Measurements from ENCODE around the gene HMG20A.
"Not testable (repeated sequence)": the region's sequence is repeated elsewhere in the genome, so short reads cannot be mapped to it uniquely, and the experiment has no call there.

Gene HMG20A

GRCh38 chr15:77409259-77410156 lies 11.2 kb upstream of the HMG20A start:
- peak; percentile 7 for DNase-seq

DNA sequence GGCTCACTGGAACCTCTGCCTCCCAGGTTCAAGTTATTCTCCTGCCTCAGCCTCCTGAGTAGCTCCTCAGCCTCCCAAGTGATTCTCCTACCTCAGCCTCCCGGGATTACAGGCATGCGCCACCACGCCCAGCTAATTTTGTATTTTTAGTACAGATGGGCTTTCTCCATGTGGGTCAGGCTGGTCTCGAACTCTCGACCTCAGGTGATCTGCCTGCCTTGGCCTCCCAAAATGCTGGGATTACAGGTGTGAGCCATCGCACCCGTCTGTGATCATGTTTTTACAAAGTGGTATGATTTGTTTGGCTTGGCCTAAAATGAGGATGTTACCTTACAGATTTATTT lies 10.6 kb upstream of the HMG20A start:
- DNase-seq = not testable (repeated sequence)

GRCh38 chr15:77410701-77411618 lies 9.7 kb upstream of the HMG20A start:
- DNase-seq = no peak

DNA sequence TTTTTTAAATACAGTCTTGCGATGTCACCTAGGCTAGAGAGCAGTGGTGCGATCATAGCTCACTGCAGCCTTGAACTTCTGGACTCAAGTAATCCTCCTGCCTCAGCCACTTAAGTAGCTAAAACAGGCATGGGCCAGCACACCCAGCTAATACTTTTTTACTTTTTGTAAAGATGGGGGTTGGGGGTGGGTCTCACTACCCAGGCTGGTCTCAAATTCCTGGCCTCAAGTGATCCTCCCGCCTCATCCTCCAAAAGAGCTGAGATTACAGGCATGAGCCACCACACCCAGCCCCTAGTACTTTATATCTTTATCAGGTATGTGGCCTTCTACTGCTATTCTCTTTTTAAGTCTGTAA lies 9.1 kb upstream of the HMG20A start:
- no peak for DNase-seq

DNA sequence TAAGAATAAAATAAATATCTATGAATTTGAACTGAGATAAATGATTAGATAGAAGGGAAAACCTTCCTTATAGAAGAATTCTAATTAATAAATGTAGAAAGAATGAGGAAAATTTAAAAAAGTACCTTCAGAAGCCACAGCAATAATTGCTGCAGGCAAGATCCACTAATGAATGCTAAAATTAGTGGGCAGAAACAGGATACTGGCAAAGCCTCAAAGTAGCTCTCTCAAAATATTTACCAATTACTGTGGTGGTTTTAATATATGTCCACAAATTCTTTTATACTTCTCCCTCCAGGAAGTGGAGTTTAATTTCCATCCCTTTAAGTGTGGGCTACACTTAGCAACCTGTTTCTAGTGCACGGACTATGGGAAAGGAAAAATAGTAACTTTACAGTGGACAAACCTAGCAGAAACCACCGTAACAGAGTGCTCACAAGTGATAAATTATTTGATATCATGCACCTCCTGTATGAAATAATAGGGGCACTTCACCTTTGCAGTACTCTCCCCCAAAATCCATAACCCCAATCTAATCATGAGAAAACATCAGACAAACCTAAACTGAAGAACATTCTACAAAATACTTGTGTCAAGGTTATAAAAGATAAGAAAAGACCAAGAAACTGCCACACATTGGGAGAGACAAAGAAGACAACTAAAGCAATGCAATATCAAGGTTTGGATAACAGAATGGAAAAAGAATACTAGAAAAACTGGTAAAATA lies 7.6 kb upstream of the HMG20A start:
- no peak for DNase-seq

DNA sequence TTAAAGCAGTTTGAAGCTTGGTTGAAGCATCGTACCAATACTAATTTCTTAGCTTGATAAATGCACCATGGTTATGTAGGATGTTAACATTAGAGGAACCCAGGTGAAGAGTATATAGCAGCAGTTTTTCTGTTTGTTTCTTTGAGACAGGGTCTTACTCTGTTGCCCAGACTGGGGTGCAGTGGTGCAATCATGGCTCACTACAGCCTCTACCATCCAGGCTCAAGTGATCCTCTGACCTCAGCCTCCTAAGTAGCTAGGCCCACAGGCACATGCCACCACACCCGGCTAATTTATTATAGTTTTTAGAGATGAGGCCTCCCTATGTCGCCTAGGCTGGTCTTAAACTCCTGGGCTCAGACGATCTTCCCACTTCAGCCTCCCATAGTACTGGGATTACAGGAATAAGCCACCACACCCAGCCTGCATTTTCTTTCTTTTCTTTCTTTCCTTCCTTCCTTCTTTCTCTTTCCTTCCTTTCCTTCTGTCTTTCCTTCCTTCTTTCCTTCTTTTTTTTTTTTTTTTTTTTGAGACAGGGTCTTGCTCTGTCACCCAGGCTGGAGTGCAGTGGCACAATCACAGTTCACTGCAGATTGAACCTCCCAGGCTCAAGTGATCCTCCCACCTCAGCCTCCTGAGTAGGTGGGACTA lies 6.9 kb upstream of the HMG20A start:
- DNase-seq = no peak

- DNase-seq = no peak
Observed at GRCh38 chr15:77414789-77415442, 5.8 kb upstream of the HMG20A start.

DNA sequence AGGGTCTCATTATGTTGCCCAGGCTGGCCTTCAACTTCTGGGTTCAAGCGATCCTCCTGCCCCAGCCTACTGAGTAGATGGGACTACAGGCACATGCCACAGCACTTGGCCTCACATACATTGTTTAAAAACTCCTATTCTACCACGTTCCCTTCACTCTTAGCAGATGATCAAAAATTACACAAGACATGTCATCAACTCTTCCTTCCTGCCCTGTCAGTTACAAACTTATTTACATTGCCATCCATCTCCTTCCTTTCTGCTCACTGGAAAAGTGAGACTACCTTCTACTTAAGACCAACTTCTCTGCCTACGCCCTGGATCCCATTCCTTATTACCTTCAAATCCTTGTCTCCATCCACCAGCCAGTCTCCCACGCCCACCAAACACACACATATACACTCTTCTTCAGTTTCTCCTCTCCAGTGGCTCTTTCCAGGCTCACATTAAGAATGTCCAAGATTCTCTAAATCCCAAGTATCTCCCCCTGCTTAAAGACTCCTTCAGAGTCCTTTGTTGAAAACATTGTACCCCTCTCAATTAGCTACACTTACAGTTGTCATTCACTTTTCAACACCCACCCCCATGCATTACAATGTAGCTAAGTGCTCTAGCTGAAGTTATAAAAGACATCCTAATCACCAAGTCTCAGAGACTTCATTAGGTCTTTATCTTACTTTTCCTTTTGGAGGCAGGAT lies 5.1 kb upstream of the HMG20A start:
- DNase-seq = no peak

- DNase-seq = no peak
Observed at GRCh38 chr15:77416148-77416455, 4.6 kb upstream of the HMG20A start.

- DNase-seq = no peak
Observed at GRCh38 chr15:77416954-77417353, 3.7 kb upstream of the HMG20A start.

- DNase-seq = no peak
Observed at GRCh38 chr15:77417602-77418001, 3.1 kb upstream of the HMG20A start.

- DNase-seq = no peak
Observed at GRCh38 chr15:77418391-77418965, 2.2 kb upstream of the HMG20A start.

DNA sequence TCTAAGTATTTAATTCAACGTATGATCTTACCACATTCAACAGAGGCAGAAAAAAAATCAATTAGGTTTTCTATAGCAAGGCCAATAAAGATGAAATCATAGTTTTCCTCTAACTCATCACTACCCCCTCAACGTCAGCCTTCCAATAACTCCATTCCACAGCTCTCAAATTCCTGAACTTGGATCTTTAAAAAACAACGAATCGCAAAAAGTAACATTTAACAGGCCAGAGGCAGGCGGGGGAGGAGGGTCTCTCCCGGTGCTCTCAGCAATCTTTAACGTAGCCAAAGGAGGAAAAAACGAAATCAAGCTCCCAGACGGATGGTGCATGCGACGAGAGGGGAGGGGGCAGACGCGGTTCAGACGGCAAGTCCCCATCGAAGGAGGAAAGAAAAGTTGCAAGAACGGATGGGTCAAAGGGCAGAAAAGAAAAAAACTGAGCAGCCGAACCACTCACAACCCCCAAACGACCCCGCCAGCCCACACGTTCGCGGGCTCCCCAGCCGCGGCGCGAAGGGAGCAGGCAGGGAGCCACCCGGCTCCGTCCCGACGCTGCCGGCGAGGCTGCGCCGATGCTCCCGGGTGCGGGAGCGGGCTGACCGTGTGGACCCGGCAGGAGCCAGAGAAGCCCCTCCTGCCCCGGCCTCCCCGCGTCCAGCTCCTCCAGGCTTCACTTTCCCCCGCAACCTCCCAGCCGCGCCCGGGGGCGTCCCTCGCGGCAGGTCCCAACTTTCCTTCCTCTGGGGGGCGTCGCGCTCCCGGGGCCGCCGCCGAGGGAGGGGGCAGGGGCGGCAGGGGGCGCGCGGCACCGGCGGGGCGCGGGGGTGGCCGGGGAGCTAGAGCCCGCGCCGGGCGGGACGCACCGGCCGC lies 1.5 kb upstream of the HMG20A start:
- DNase-seq = no peak

DNA sequence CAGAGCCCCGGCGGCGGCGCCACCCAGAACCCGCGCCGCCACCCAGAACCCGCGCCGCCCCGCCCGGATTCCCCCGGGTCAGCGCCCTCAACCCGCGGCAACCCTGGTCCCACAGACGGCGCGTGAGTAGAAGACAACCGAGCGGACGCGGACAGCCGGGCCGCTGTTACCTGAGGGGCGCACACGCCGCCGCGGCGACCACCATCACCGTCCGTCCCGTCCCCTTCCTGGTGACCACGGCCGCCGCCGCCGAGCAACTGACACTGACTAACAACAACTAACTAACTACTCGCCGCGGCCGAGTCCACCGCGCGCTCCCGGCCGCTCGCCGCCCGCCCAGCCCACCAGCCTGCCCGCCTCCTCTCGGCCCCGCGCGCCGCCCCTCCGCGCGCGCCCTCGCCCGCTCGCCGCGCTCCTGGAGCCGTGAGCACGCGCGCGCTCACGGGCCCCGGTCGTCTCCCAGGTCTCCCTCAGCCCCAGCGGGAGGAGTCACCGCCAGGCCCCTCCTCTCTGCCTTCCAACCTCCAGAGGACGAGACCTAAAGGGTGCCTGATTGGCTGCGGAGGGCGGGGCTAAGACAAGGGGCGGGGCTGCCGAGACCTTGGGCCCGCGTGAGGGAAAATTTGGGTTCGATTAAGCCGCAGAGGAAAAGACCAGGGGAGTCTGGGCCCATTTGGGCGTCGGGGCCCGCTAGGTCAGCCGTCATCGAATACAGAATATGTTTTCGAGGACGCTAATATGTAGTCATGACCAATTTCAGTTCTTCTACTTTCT lies 665 bp upstream of the HMG20A start, which contains the start of gene PEAK1:
PEAK1 (minus strand) TSS at position 269 of the 774 bp plus-strand sequence. CDS start 238,178 bp downstream, outside the sequence.
- peak; percentile 100 for DNase-seq

GRCh38 chr15:77421370-77421700 lies 647 bp downstream of the HMG20A start:
- peak; percentile 9 for DNase-seq

DNA sequence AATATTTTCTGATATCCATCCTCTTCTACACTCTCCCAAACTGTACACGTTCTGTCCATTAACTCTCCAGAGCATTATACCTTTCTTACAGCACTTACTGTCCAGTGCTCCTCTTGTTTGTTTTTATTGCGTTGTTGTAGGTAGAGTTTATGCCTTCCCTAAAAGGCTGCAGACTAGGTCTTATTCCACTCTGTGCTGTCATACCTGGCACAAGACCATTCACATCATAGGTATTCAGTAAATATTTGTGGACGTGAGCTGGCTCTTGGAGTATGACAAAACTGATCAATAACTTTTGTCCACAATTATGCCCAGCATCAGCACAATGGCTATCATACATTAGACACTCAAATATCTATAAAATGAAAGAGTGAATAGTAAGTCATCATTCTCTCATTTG lies 4.4 kb downstream of the HMG20A start:
- DNase-seq = no peak

- no peak for DNase-seq
Observed at GRCh38 chr15:77426377-77426776, 5.7 kb downstream of the HMG20A start.

GRCh38 chr15:77426871-77427270 lies 6.2 kb downstream of the HMG20A start:
- no peak for DNase-seq

DNA sequence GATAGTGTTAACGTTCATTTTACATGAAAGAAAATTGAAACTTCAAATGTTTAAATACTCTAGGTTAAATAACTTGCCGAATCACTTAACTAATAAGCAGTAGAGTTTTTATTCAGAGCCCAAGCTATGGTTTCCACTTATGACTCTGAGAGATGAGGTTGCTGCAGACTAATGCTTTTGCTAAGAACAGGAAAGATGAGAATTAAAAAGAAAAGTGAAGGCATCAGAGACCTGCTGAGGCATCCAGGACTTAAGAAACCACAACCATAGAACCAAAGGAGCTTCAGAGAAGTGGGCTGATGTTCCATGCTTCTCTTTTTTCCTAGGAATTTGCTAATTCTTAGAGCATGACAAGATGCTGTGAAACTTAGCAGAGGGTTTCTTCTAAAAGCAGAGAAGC lies 9.5 kb downstream of the HMG20A start:
- DNase-seq = no peak

DNA sequence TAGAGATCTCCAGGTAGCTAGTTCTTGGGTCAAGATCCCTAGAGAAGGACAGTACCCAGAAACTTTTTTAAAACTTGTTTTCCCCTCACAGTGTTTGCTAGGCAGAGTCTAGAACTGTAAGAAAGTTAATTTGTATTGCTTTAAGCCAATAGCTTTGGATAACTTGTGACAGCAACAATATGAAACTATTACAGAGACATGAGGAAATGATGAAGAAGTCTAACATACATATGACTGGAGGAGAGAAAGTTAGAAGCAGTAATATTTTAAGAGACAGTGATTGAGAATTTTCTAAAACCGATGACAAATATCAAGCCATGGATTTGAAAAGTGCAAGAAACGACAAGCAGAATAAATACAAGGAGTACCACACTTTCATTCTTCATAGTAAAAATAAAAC lies 10.0 kb downstream of the HMG20A start:
- no peak for DNase-seq
